Loucy (cell line): ENCODE results near the gene EID2.

Experiments used
- H2AFZ ChIP-seq: fragments of 200-600 bp; sonication (generic); 2 replicates; pipeline ENCODE4 v1.6.0; 2016; ENCODE audit warnings: antibody characterized with exemption, mild to moderate bottlenecking, low read length, moderate library complexity
- H3F3A ChIP-seq: fragments of 200-600 bp; 2 replicates; pipeline ENCODE4 v1.6.0; 2016; ENCODE audit warnings: antibody characterized with exemption, low read depth, mild to moderate bottlenecking
- H3K27me3 ChIP-seq: fragments of 200-600 bp; sonication (generic); 2 replicates; pipeline ENCODE4 v1.6.1; 2014; ENCODE audit warnings: low read length, mild to moderate bottlenecking; ENCODE audit not compliant: insufficient read depth, poor library complexity, severe bottlenecking
- H3K36me3 ChIP-seq: fragments of 200-600 bp; sonication (generic); 2 replicates; pipeline ENCODE4 v1.6.1; 2016; ENCODE audit warnings: low read length; ENCODE audit not compliant: insufficient read depth
- H3K4me1 ChIP-seq: fragments of 200-600 bp; sonication (generic); 2 replicates; pipeline ENCODE4 v1.5.1; 2014; ENCODE audit warnings: low read length, mild to moderate bottlenecking; ENCODE audit not compliant: insufficient read depth, poor library complexity, severe bottlenecking
- H3K4me2 ChIP-seq: fragments of 200-600 bp; sonication (generic); 2 replicates; pipeline ENCODE4 v1.6.0; 2014; ENCODE audit warnings: antibody characterized with exemption, low read length, low read depth, mild to moderate bottlenecking; ENCODE audit not compliant: poor library complexity, severe bottlenecking
- H3K4me3 ChIP-seq: fragments of 200-600 bp; sonication (generic); 2 replicates; pipeline ENCODE4 v1.5.1; 2014; ENCODE audit warnings: low read length, mild to moderate bottlenecking, mixed read lengths; ENCODE audit not compliant: poor library complexity, severe bottlenecking
- H3K79me2 ChIP-seq: fragments of 200-600 bp; sonication (generic); 2 replicates; pipeline ENCODE4 v1.6.1; 2014; ENCODE audit warnings: low read length; ENCODE audit not compliant: insufficient read depth
- H3K9ac ChIP-seq: fragments of 200-600 bp; sonication (generic); 2 replicates; pipeline ENCODE4 v1.6.0; 2014; ENCODE audit warnings: mild to moderate bottlenecking, low read depth, low read length, moderate library complexity; ENCODE audit not compliant: poor library complexity, severe bottlenecking
- H3K9me2 ChIP-seq: fragments of 200-600 bp; sonication (generic); replicated peaks from 2 replicates; pipeline ENCODE4 v1.6.1; 2016; ENCODE audit warnings: low read depth, low read length, mixed read lengths
- H3K9me3 ChIP-seq: fragments of 200-600 bp; sonication (generic); 2 replicates; pipeline ENCODE4 v1.6.1; 2014; ENCODE audit warnings: mild to moderate bottlenecking, antibody characterized with exemption, low read length, low read depth; ENCODE audit not compliant: insufficient read depth
- H4K20me1 ChIP-seq: fragments of 200-600 bp; sonication (generic); 2 replicates; pipeline ENCODE4 v1.6.0; 2014; ENCODE audit warnings: antibody characterized with exemption, low read length, mild to moderate bottlenecking; ENCODE audit not compliant: insufficient read depth, poor library complexity, severe bottlenecking
- CTCF ChIP-seq: fragments of 200-600 bp; sonication (generic); conservative IDR thresholded peaks from 2 replicates; pipeline ENCODE4 v1.5.1; 2014; ENCODE audit warnings: mild to moderate bottlenecking, antibody characterized with exemption, low read length
- EZH2phosphoT487 ChIP-seq: fragments of 200-600 bp; IDR thresholded peaks from 2 replicates; pipeline ENCODE4 v1.6.1; 2018; ENCODE audit warnings: antibody characterized with exemption, mild to moderate bottlenecking, moderate library complexity, borderline replicate concordance

EID2 gene

GRCh38 chr19:39497701-39497995 lies 42.3 kb downstream of the EID2 start:
- no peaks in the 10 kb centered on the region for H3K9me2 ChIP-seq
- H3K36me3 ChIP-seq = no peaks in the 10 kb centered on the region
- peak overlapping the region; percentile 93 for H2AFZ ChIP-seq
- no peaks in the 10 kb centered on the region for H3K27me3 ChIP-seq
- H3K4me1 ChIP-seq = peaks cover 7% of the 10 kb centered on the region
- H3K4me2 ChIP-seq = peak overlapping the region; percentile 86
- H4K20me1 ChIP-seq = no peaks in the 10 kb centered on the region
- no peaks in the 10 kb centered on the region for H3K79me2 ChIP-seq
- H3K9ac ChIP-seq = peak overlapping the region; percentile 77
- peak overlapping the region; percentile 75 for H3K4me3 ChIP-seq
- no peak for TF ChIP-seq CTCF
- TF ChIP-seq EZH2phosphoT487 = no peak
- H3F3A ChIP-seq = no peaks in the 10 kb centered on the region
- H3K9me3 ChIP-seq = no peaks in the 10 kb centered on the region

- Histone ChIP-seq H3K9me2 (no peaks in the 10 kb centered on the region), H3K9me3 (no peaks in the 10 kb centered on the region), H4K20me1 (no peaks in the 10 kb centered on the region), H3K4me1 (peaks cover 7% of the 10 kb centered on the region), H3F3A (no peaks in the 10 kb centered on the region), H3K27me3 (no peaks in the 10 kb centered on the region), H3K4me2 (no peak overlapping the region), H3K36me3 (0 out of 2 replicates have a peak, but pooled peaks cover 3% of the 10 kb centered on the region), H3K79me2 (no peaks in the 10 kb centered on the region), H3K4me3 (no peak overlapping the region), H2AFZ (no peak overlapping the region), H3K9ac (peak overlapping the region; percentile 3)
- TF ChIP-seq CTCF (no peak), EZH2phosphoT487 (no peak)
These were observed 43.9 kb downstream of the EID2 start for GRCh38 chr19:39496063-39496462.

GRCh38 chr19:39494661-39495060 lies 45.3 kb downstream of the EID2 start:
- Histone ChIP-seq H2AFZ (no peak overlapping the region), H3K4me1 (peaks cover 7% of the 10 kb centered on the region), H3K9me3 (no peaks in the 10 kb centered on the region), H3K9me2 (no peaks in the 10 kb centered on the region), H3K27me3 (no peaks in the 10 kb centered on the region), H3F3A (no peaks in the 10 kb centered on the region), H3K36me3 (peaks cover 13% of the 10 kb centered on the region; the same call in 1 of the 2 replicates), H3K4me2 (no peak overlapping the region), H3K4me3 (no peak overlapping the region), H3K9ac (no peak overlapping the region), H4K20me1 (no peaks in the 10 kb centered on the region), H3K79me2 (no peaks in the 10 kb centered on the region)
- TF ChIP-seq EZH2phosphoT487 (no peak), CTCF (no peak)
